HG03175 (cell line): Measurements from ENCODE around the gene JAM2.
"Not testable (repeated sequence)": the region's sequence is repeated elsewhere in the genome, so short reads cannot be mapped to it uniquely, and the experiment has no call there.

ENCODE experiments used
- ATAC-seq: cut with Tn5 transposase; IDR thresholded peaks from one replicate; pipeline ENCODE4 v1.9.1; 2021; ENCODE audit warnings: mild to moderate bottlenecking, moderate library complexity; ENCODE audit not compliant: unreplicated experiment

The JAM2 gene

GRCh38 chr21:25643486-25643885, 4.4 kb downstream of the JAM2 start:
- ATAC-seq, result no peak

DNA sequence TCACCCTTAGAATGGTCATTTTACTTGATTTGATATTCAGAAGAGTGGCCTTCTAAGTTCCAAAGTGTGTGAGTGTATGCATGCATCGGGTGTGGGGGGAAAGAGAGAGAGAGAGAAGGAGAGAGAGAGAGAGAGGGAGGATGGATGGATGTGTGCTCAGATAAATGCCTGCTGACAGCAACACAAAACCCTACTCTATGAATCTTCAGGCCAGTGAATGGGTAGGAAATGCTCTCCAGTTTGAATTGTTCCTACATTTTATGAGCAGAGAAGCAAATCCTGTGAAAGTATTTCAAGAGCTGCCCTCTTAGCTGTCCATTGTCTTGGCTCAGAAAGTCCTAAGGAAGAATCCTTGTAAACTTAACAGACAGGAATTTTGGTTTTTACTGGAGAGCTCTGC, 7.4 kb downstream of the JAM2 start:
- ATAC-seq, result no peak

- no peak for ATAC-seq
Observed at GRCh38 chr21:25647647-25648046, 8.6 kb downstream of the JAM2 start.

GRCh38 chr21:25649146-25649545, 10.1 kb downstream of the JAM2 start:
- ATAC-seq, result no peak

GRCh38 chr21:25656412-25656811, 17.4 kb downstream of the JAM2 start:
- ATAC-seq, result no peak

DNA sequence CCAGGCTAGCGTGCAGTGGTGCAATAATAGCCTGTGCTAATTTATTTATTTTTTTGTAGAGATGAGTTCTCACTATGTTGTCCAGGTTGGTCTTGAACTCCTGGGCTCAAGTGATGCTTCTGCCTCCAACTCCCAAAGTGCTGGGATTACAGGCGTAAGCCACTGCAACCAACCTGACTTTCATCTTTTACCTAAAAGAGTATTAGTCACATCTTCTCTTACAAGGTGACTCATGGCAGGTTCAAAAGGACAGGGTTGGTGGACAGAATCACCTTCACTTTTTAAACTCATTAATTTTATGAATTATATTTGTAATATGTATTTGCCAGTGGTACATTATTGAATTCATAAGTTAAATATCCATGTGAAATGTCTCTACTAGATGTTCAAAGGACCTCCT, 18.1 kb downstream of the JAM2 start:
- ATAC-seq, result no peak

GRCh38 chr21:25658427-25659035, 19.5 kb downstream of the JAM2 start:
- no peak for ATAC-seq

GRCh38 chr21:25660233-25660632, 21.2 kb downstream of the JAM2 start:
- ATAC-seq, result no peak

DNA sequence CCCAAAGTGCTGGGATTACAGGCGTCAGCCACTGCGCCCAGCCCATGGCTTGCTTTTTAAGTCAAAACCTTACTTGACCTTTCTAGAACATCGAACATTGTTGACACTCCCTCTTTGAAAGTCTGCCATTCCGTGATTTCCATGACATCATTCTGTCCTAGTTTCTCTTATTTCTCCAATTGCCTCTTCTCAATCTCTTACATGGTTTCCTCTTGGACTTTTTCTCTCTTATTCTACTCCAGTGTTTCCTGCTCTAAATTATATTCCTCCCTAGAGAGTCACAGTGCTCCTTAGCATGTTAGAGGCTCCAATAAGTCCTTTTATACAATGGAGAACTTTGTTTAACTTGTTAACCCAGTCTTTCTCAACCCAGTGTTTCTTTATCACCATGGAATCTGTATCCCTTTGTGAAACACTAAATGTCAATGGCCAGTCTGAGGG, 25.5 kb downstream of the JAM2 start:
- ATAC-seq, result no peak

DNA sequence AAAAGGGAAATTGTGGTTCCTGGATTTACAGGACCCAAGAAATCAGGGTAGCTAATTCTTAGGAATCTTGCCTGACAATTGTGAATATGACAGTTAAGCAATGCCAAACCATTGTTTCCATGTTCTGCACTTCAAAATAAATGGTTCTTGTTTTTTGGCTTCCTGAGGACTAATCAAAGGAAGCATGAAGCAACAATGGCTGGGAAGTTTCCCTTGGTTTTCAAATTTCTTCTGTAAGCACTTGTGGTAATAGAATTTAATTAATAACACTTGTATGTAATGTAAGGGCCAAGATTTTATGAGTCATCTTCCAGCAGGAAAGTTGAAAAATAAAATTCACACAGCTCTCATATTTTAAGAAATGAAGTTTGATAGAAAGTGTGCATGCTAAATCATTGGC, 31.7 kb downstream of the JAM2 start:
- no peak for ATAC-seq

- no peak for ATAC-seq
Observed at GRCh38 chr21:25676451-25676850, 37.4 kb downstream of the JAM2 start.

DNA sequence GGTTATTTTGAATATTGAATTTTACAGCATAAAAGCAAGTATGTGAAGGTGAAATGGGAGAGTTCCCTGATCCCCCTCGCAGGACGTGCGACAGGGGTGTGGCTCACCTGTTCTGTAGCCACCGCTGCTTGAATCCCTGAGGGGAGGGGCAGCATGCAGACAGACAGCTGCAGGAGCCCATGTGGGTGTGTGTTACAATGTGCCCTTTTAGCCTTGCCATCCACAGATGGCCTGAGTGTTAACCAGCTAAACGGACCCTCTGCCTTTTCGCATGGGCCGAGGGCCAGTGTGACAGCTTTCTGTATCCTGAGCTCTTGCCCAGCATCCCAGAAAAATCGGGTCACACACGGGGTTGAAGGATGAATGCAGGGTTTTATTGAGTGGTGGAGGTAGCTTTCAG, 43.3 kb downstream of the JAM2 start:
- no peak for ATAC-seq

DNA sequence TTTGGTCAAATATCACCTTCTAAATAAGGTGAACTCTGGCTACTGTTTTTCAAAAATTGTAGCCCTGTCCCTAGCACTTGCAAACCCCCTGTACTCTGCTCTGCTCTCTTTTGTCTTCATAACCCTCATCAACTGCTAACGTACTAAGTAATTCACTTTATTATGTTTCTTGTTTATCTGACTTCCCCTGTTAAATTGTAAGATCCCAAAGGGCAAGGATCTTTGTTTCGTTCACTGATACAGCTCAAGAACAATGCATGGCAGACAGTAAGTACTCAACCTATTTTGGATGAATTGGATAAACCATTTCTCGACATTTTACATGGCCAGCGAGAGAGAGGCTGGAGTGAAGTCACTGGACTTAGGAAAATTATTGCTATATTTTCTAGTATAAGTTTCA, 48.7 kb downstream of the JAM2 start:
- no peak for ATAC-seq

DNA sequence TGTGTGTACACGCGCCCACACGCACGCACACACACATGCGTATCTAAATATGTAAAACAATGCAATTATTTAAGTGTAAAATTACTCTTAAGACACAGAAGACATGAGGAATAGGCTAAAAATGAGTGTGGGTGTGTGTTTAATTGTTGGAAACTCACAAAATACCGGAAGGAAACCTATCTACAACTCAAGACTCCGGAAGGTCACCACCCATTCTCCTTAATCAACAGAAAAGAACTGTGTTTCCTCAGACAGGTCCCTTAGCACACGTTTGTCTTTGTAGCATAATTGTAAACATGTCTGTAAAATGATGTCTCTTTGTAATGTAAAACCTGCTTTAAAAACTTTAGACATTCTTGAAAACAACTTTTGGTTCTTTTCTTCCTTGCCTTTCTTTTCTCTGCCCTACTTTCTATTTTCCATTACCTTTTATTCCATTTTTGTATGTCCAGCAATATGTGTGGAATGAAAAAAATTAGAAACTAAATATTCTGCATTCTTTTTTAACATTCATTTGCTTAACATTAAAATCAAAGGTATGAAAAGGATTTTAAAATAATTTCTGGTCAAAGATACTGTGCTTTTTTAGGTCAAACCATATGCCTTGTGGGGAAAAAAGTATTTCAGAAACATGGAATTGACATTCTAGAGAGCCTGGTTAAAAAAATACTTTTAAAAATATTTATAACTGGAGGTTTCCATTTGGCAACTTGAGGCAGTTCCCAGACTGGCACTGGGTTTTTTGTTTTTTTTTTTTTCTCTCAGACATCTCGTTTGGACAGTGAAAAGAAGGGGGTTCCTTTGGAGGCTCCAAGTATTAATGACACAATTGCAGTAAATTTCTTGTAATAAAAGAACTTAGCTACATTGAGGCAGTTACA, 49.5 kb downstream of the JAM2 start:
- no peak for ATAC-seq

GRCh38 chr21:25689226-25689625, 50.2 kb downstream of the JAM2 start:
- ATAC-seq, result no peak

- ATAC-seq, result no peak
Observed at GRCh38 chr21:25691976-25692375, 52.9 kb downstream of the JAM2 start.

DNA sequence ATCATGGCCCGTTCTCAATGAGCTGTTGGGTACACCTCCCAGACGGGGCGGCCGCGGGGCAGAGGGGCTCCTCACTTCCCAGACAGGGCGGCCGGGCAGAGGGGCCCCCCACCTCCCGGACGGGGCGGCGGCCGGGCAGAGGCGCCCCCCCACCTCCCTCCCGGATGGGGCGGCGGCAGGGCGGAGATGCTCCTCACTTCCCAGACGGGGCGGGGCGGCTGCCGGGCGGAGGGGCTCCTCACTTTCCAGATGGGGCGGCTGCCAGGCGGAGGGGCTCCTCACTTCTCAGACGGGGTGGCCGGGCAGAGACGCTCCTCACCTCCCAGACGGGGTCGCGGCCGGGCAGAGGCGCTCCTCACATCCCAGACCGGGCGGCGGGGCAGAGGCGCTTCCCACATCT, 56.4 kb downstream of the JAM2 start:
- ATAC-seq, result not testable (repeated sequence)

GRCh38 chr21:25700741-25701140, 61.7 kb downstream of the JAM2 start:
- ATAC-seq, result no peak

DNA sequence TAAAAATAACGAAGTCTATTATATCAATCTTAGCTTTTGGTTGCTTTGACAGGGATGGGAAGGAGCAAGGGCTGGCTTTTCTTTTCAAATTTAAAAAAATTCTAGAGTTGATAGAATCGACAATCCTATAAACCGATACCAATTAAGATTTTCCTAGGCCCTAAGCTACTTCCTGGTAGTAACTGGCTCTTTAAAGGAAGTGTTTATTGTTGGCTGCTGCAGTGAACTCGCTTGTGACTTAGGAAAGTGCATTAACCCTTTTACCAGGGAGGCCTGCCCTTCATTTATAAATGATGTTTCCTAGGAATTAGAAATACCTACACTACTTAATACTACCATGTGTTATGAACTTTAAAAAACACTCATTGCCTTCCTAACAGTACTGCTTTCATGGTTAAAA, 62.5 kb downstream of the JAM2 start:
- ATAC-seq, result no peak

- ATAC-seq, result no peak
Observed at GRCh38 chr21:25708467-25709065, 69.5 kb downstream of the JAM2 start.

- ATAC-seq, result no peak
Observed at GRCh38 chr21:25709684-25710265, 70.7 kb downstream of the JAM2 start.

GRCh38 chr21:25710550-25710949, 71.5 kb downstream of the JAM2 start:
- ATAC-seq, result no peak
